HG03439 (cell line): Measurements from ENCODE around the gene KRT25.

Experiments
- ATAC-seq: cut with Tn5 transposase; IDR thresholded peaks from one replicate; pipeline ENCODE4 v1.9.1; 2021; ENCODE audit warnings: mild to moderate bottlenecking, moderate library complexity; ENCODE audit not compliant: unreplicated experiment

Gene KRT25

GRCh38 chr17:40699371-40699770 is 55.8 kb downstream of the KRT25 start:
- ATAC-seq, result no peak
